H9 (cell line): ENCODE measurements around the gene EIF3B. TPM values are rescaled to one million over a fixed set of nuclear protein-coding genes. Genes with fewer than 3 reads are reported as not detected.
"Not testable (repeated sequence)": the region's sequence is repeated elsewhere in the genome, so short reads cannot be mapped to it uniquely, and the experiment has no call there.

Source experiments
- DNase-seq: peaks from one replicate; pipeline ENCODE4 v3.0.0-alpha.2; 2017
- H2AFZ ChIP-seq: one replicate; pipeline ENCODE4 v1.6.1; 2013; ENCODE audit warnings: mild to moderate bottlenecking, low read length, control low read depth, moderate library complexity
- H2AK5ac ChIP-seq: 2 replicates; pipeline ENCODE4 v1.6.1; 2013; ENCODE audit warnings: low read length, control low read depth, mixed read lengths; ENCODE audit not compliant: insufficient read length
- H2BK120ac ChIP-seq: one replicate; pipeline ENCODE4 v1.6.1; 2013; ENCODE audit warnings: low read depth, mild to moderate bottlenecking, low read length, control low read depth, inconsistent platforms; ENCODE audit not compliant: poor library complexity, severe bottlenecking
- H2BK12ac ChIP-seq: 2 replicates; pipeline ENCODE4 v1.6.1; 2013; ENCODE audit warnings: low read length, control low read depth, mixed read lengths, low read depth; ENCODE audit not compliant: insufficient read length
- H2BK15ac ChIP-seq: 2 replicates; pipeline ENCODE4 v1.6.1; 2013; ENCODE audit warnings: low read depth, low read length, control low read depth
- H2BK20ac ChIP-seq: one replicate; pipeline ENCODE4 v1.6.1; 2013; ENCODE audit warnings: low read depth, mild to moderate bottlenecking, low read length, control low read depth, inconsistent platforms; ENCODE audit not compliant: poor library complexity, severe bottlenecking
- H2BK5ac ChIP-seq: 2 replicates; pipeline ENCODE4 v1.6.1; 2013; ENCODE audit warnings: low read length, control low read depth, mixed read lengths; ENCODE audit not compliant: insufficient read length
- H3K14ac ChIP-seq: 2 replicates; pipeline ENCODE4 v1.6.1; 2013; ENCODE audit warnings: low read length, control low read depth; ENCODE audit not compliant: insufficient read depth
- H3K18ac ChIP-seq: 2 replicates; pipeline ENCODE4 v1.6.1; 2013; ENCODE audit warnings: low read depth, mild to moderate bottlenecking, mixed read lengths, low read length, control low read depth; ENCODE audit not compliant: insufficient read length
- H3K23ac ChIP-seq: 2 replicates; pipeline ENCODE4 v1.6.1; 2013; ENCODE audit warnings: low read length, control low read depth, mixed read lengths, low read depth; ENCODE audit not compliant: insufficient read length
- H3K23me2 ChIP-seq: 2 replicates; pipeline ENCODE4 v1.6.1; 2013; ENCODE audit warnings: low read depth, mild to moderate bottlenecking, mixed read lengths, low read length, control low read depth; ENCODE audit not compliant: insufficient read length, poor library complexity, severe bottlenecking
- H3K27ac ChIP-seq: 2 replicates; pipeline ENCODE4 v1.5.1; 2013; ENCODE audit warnings: low read length, control low read depth, mixed read lengths, low read depth; ENCODE audit not compliant: insufficient read length
- H3K27me3 ChIP-seq: 2 replicates; pipeline ENCODE4 v1.6.1; 2013; ENCODE audit warnings: low read length, control low read depth, inconsistent platforms; ENCODE audit not compliant: insufficient read depth
- H3K4ac ChIP-seq: 2 replicates; pipeline ENCODE4 v1.6.1; 2013; ENCODE audit warnings: low read depth, mild to moderate bottlenecking, control low read depth, inconsistent platforms, low read length, moderate library complexity
- H3K4me1 ChIP-seq: 2 replicates; pipeline ENCODE4 v1.6.1; 2013; ENCODE audit warnings: low read length, control low read depth, inconsistent platforms; ENCODE audit not compliant: insufficient read depth
- H3K4me2 ChIP-seq: 2 replicates; pipeline ENCODE4 v1.6.1; 2013; ENCODE audit warnings: low read length, control low read depth, mixed read lengths; ENCODE audit not compliant: insufficient read length, insufficient read depth
- H3K56ac ChIP-seq: 2 replicates; pipeline ENCODE4 v1.6.1; 2013; ENCODE audit warnings: low read depth, mild to moderate bottlenecking, mixed read lengths, low read length, control low read depth; ENCODE audit not compliant: insufficient read length
- H3K79me1 ChIP-seq: 2 replicates; pipeline ENCODE4 v1.6.1; 2013; ENCODE audit warnings: low read depth, mild to moderate bottlenecking, moderate library complexity, low read length, control low read depth, inconsistent platforms; ENCODE audit not compliant: insufficient read depth, poor library complexity, severe bottlenecking
- H3K79me2 ChIP-seq: 2 replicates; pipeline ENCODE4 v1.6.1; 2013; ENCODE audit warnings: low read length, control low read depth, inconsistent platforms; ENCODE audit not compliant: insufficient read depth
- H3K9ac ChIP-seq: 2 replicates; pipeline ENCODE4 v1.6.1; 2013; ENCODE audit warnings: low read length, control low read depth, mixed read lengths; ENCODE audit not compliant: insufficient read length; ENCODE audit errors: extremely low read depth
- H3K9me3 ChIP-seq: one replicate; pipeline ENCODE4 v1.6.1; 2013; ENCODE audit warnings: low read depth, low read length, inconsistent platforms; ENCODE audit not compliant: control insufficient read depth
- H3T11ph ChIP-seq: one replicate; pipeline ENCODE4 v1.6.1; 2013; ENCODE audit warnings: mild to moderate bottlenecking, low read length, control low read depth, inconsistent platforms
- H4K20me1 ChIP-seq: one replicate; pipeline ENCODE4 v1.6.1; 2013; ENCODE audit not compliant: control insufficient read depth, insufficient read length, insufficient read depth
- H4K5ac ChIP-seq: 2 replicates; pipeline ENCODE4 v1.6.1; 2013; ENCODE audit warnings: low read depth, mild to moderate bottlenecking, mixed read lengths, low read length, control low read depth; ENCODE audit not compliant: insufficient read length
- H4K8ac ChIP-seq: replicated peaks from 2 replicates; pipeline ENCODE4 v1.6.1; 2013; ENCODE audit warnings: low read length, control low read depth, mixed read lengths, low read depth; ENCODE audit not compliant: insufficient read length
- H4K91ac ChIP-seq: 2 replicates; pipeline ENCODE4 v1.6.1; 2013; ENCODE audit warnings: low read depth, mild to moderate bottlenecking, moderate library complexity, mixed read lengths, low read length, control low read depth; ENCODE audit not compliant: insufficient read length
- H3K27ac Mint-ChIP-seq, 3 experiments: 2 replicates in 2 of 3; 3 replicates in 1 of 3; pipeline ENCODE4 v1.8.0; 2020 to 2021; ENCODE audit warnings: mixed read lengths in 3 of 3, mild to moderate bottlenecking in 1 of 3, moderate library complexity in 1 of 3
- H3K27me3 Mint-ChIP-seq: 2 replicates; pipeline ENCODE4 v1.8.0; 2021; ENCODE audit warnings: low read depth, mild to moderate bottlenecking, moderate library complexity, mixed read lengths
- H3K36me3 Mint-ChIP-seq, 3 experiments: 2 replicates in 2 of 3; 3 replicates in 1 of 3; pipeline ENCODE4 v1.8.0; 2020 to 2021; ENCODE audit warnings: low read depth in 3 of 3, mixed read lengths in 3 of 3; ENCODE audit not compliant: insufficient read depth in 1 of 3
- H3K4me1 Mint-ChIP-seq, 2 experiments: 2 replicates each; pipeline ENCODE4 v1.8.0; 2020; ENCODE audit warnings: mixed read lengths in 2 of 2
- H3K4me3 Mint-ChIP-seq, 2 experiments: 2 replicates in 1 of 2; 3 replicates in 1 of 2; pipeline ENCODE4 v1.8.0; 2020 to 2021; ENCODE audit warnings: mild to moderate bottlenecking in 2 of 2, mixed read lengths in 2 of 2, moderate library complexity in 1 of 2
- H3K9me3 Mint-ChIP-seq, 2 experiments: 2 replicates in 1 of 2; 3 replicates in 1 of 2; pipeline ENCODE4 v1.8.0; 2020; ENCODE audit warnings: mild to moderate bottlenecking in 2 of 2, mixed read lengths in 2 of 2, moderate library complexity in 1 of 2
- CTCF ChIP-seq: fragments of 200-600 bp; sonication (generic); conservative IDR thresholded peaks from 3 replicates; pipeline ENCODE4 v1.8.0; 2021; ENCODE audit warnings: antibody characterized with exemption, mild to moderate bottlenecking
- WGBS: extraction: QIAGEN DNeasy Blood & Tissue Kit; methylation state at CpG from one replicate; pipeline ENCODE4 v1.1.7; 2013; ENCODE audit warnings: missing lambda C conversion rate, low lambda C conversion rate, mixed read lengths; ENCODE audit not compliant: insufficient read length; ENCODE audit errors: extremely low coverage; 5-methylcytosine and 5-hydroxymethylcytosine counted together
- total RNA-seq: library from RNA; stranded (reverse); gene quantifications from 2 replicates; pipeline ENCODE4 v1.2.1, GENCODE V29; 2021

The EIF3B gene
- total RNA-seq, 1 experiment from 2014 or later, result 337 TPM

GRCh38 chr7:2416650-2417049 is 62.0 kb downstream of the EIF3B start:
- no peak overlapping the region for H2BK12ac ChIP-seq
- H3K4me1 Mint-ChIP-seq, result peaks cover 17 to 36% of the 10 kb centered on the region in 2 experiments
- H3K4me2 ChIP-seq, result no peak overlapping the region
- TF ChIP-seq CTCF, result no peak
- no peak overlapping the region for H4K91ac ChIP-seq
- no CpG with 5 or more reads among the region's 6 CpGs for WGBS
- peaks cover 2% of the 10 kb centered on the region for H4K20me1 ChIP-seq
- no peak for DNase-seq
- no peak overlapping the region for H3K4ac ChIP-seq
- no peak overlapping the region for H3K18ac ChIP-seq
- H2AFZ ChIP-seq, result no peak overlapping the region
- no peak overlapping the region for H3K9ac ChIP-seq
- H3K56ac ChIP-seq, result no peak overlapping the region
- H4K5ac ChIP-seq, result no peak overlapping the region
- no peak overlapping the region for H2AK5ac ChIP-seq
- H3K14ac ChIP-seq, result no peak overlapping the region
- no peaks in the 10 kb centered on the region for H3K9me3 ChIP-seq
- no peak overlapping the region for H3K23ac ChIP-seq
- no peaks in the 10 kb centered on the region for H3K27me3 Mint-ChIP-seq
- H3K27ac Mint-ChIP-seq, result peak overlapping the region in 2 of 3 experiments; percentile 59 to 81; a peak in 4 of 7 replicates
- peaks cover 3 to 14% (median 5%) of the 10 kb centered on the region in 3 experiments; a peak in 5 of 7 replicates for H3K36me3 Mint-ChIP-seq
- no peak overlapping the region for H2BK20ac ChIP-seq
- H3K9me3 Mint-ChIP-seq, result peaks cover 0 to 3% of the 10 kb centered on the region in 2 experiments; a peak in 2 of 5 replicates
- H3K79me1 ChIP-seq, result no peaks in the 10 kb centered on the region
- no peak overlapping the region for H3K4me3 Mint-ChIP-seq
- H3K23me2 ChIP-seq, result no peaks in the 10 kb centered on the region
- H3T11ph ChIP-seq, result no peak overlapping the region
- no peak overlapping the region for H2BK5ac ChIP-seq
- no peak overlapping the region for H2BK15ac ChIP-seq
- 0 out of 2 replicates have a peak, but pooled peaks cover 2% of the 10 kb centered on the region for H3K4me1 ChIP-seq
- peaks cover 2% of the 10 kb centered on the region; the same call in 1 of the 2 replicates for H3K79me2 ChIP-seq
- no peak overlapping the region for H2BK120ac ChIP-seq
- no peaks in the 10 kb centered on the region for H3K27me3 ChIP-seq
- peak overlapping the region; percentile 24 for H3K27ac ChIP-seq
- no peak overlapping the region for H4K8ac ChIP-seq

GRCh38 chr7:2417178-2417577 is 62.6 kb downstream of the EIF3B start:
- DNase-seq, H3K9me3 Mint-ChIP-seq, H3K27me3 Mint-ChIP-seq, H3K4me1 ChIP-seq, H3K4me3 Mint-ChIP-seq, H2BK5ac ChIP-seq, H2BK20ac ChIP-seq, H3K23me2 ChIP-seq, H3T11ph ChIP-seq, H3K9ac ChIP-seq, H4K20me1 ChIP-seq, H3K56ac ChIP-seq, H3K79me2 ChIP-seq, H4K8ac ChIP-seq, H2BK15ac ChIP-seq, H3K4ac ChIP-seq, H4K91ac ChIP-seq, H3K27ac ChIP-seq, H2AK5ac ChIP-seq, H3K9me3 ChIP-seq, H3K79me1 ChIP-seq, H2BK120ac ChIP-seq, H3K27me3 ChIP-seq, H2BK12ac ChIP-seq, H3K14ac ChIP-seq, H4K5ac ChIP-seq, H3K23ac ChIP-seq, H3K4me2 ChIP-seq, H2AFZ ChIP-seq, H3K18ac ChIP-seq: not testable (repeated sequence)
- Mint-ChIP-seq H3K36me3 (peaks cover 3 to 14% (median 5%) of the 10 kb centered on the region in 3 experiments; a peak in 5 of 7 replicates), H3K4me1 (peaks cover 18 to 35% of the 10 kb centered on the region in 2 experiments), H3K27ac (peak overlapping the region in 2 of 3 experiments; percentile 59 to 74; a peak in 2 of 7 replicates)
- no CpG with 5 or more reads among the region's 3 CpGs for WGBS
